ENCODE data around the gene IQGAP2.
"Not testable (repeated sequence)": the region's sequence is repeated elsewhere in the genome, so short reads cannot be mapped to it uniquely, and the experiment has no call there.

Gene IQGAP2

GRCh38 chr5:76500633-76501393 is 97.7 kb downstream of the IQGAP2 start:
- no peak for DNase-seq (ENCODE audit: low spot score)

GRCh38 chr5:76503929-76504328 is 100.8 kb downstream of the IQGAP2 start:
- DNase-seq (ENCODE audit: low spot score): no peak

- DNase-seq (ENCODE audit: low spot score): no peak
These were observed 101.9 kb downstream of the IQGAP2 start for GRCh38 chr5:76504901-76505564.

- DNase-seq (ENCODE audit: low spot score): no peak
These were observed 110.4 kb downstream of the IQGAP2 start for GRCh38 chr5:76513476-76513875.

- DNase-seq (ENCODE audit: low spot score): no peak
These were observed 111.2 kb downstream of the IQGAP2 start for GRCh38 chr5:76514292-76514691.

- no peak for DNase-seq (ENCODE audit: low spot score)
These were observed 111.6 kb downstream of the IQGAP2 start for GRCh38 chr5:76514713-76515112.

- DNase-seq (ENCODE audit: low spot score): no peak
These were observed 114.2 kb downstream of the IQGAP2 start for GRCh38 chr5:76517334-76517733.

GRCh38 chr5:76518246-76518645 is 115.2 kb downstream of the IQGAP2 start:
- not testable (repeated sequence) for DNase-seq (ENCODE audit: low spot score)

- no peak for DNase-seq (ENCODE audit: low spot score)
These were observed 118.2 kb downstream of the IQGAP2 start for GRCh38 chr5:76521240-76521758.

- DNase-seq (ENCODE audit: low spot score): no peak
These were observed 119.2 kb downstream of the IQGAP2 start for GRCh38 chr5:76522103-76522935.

GRCh38 chr5:76524101-76524835 is 121.2 kb downstream of the IQGAP2 start:
- DNase-seq (ENCODE audit: low spot score): no peak

GRCh38 chr5:76524868-76525267 is 121.8 kb downstream of the IQGAP2 start:
- no peak for DNase-seq (ENCODE audit: low spot score)

GRCh38 chr5:76525956-76526355 is 122.9 kb downstream of the IQGAP2 start:
- no peak for DNase-seq (ENCODE audit: low spot score)

GRCh38 chr5:76526950-76527583 is 124.0 kb downstream of the IQGAP2 start:
- no peak for DNase-seq (ENCODE audit: low spot score)

GRCh38 chr5:76527685-76528161 is 124.6 kb downstream of the IQGAP2 start:
- DNase-seq (ENCODE audit: low spot score): no peak

GRCh38 chr5:76528547-76529331 is 125.7 kb downstream of the IQGAP2 start:
- DNase-seq (ENCODE audit: low spot score): no peak

GRCh38 chr5:76529464-76530344 is 126.6 kb downstream of the IQGAP2 start:
- no peak for DNase-seq (ENCODE audit: low spot score)

- no peak for DNase-seq (ENCODE audit: low spot score)
These were observed 129.0 kb downstream of the IQGAP2 start for GRCh38 chr5:76532052-76532451.

GRCh38 chr5:76532973-76533372 is 129.9 kb downstream of the IQGAP2 start:
- no peak for DNase-seq (ENCODE audit: low spot score)

Measured in CD4-positive, alpha-beta T cell treated with Interleukin-2 at 100 ng/mL for 4 hours (primary cell).